Measurements from ENCODE around the gene RUNX2.

The RUNX2 gene

GRCh38 chr6:45495429-45496084, 167.4 kb downstream of the RUNX2 start:
- H3K9me3 ChIP-seq (ENCODE audit: insufficient read depth, low read depth, low read length): no peaks in the 10 kb centered on the region
- H3K4me3 ChIP-seq (ENCODE audit: low read depth, low read length): no peak overlapping the region
- DNase-seq: no peak
- no peaks in the 10 kb centered on the region for H3K4me1 ChIP-seq (ENCODE audit: control insufficient read depth in 1 of 2, insufficient read depth in 2 of 2, low read length in 2 of 2)
- no peak overlapping the region for H2BK12ac ChIP-seq (ENCODE audit: low read length)
- H3K79me1 ChIP-seq (ENCODE audit: low read length): no peaks in the 10 kb centered on the region
- no peaks in the 10 kb centered on the region for H3K27me3 ChIP-seq (ENCODE audit: insufficient read depth, low read length)
- no peak overlapping the region for H4K91ac ChIP-seq (ENCODE audit: low read depth, low read length)
- H3K4ac ChIP-seq (ENCODE audit: low read depth, low read length): no peak overlapping the region
- H2AK5ac ChIP-seq (ENCODE audit: low read length): no peak overlapping the region
- H3K9ac ChIP-seq (ENCODE audit: low read length): no peak overlapping the region
- no peak overlapping the region for H2AFZ ChIP-seq (ENCODE audit: insufficient read depth, low read length, poor library complexity)
- no peak overlapping the region for H3K23ac ChIP-seq (ENCODE audit: low read length)
- no peak overlapping the region for H4K12ac ChIP-seq (ENCODE audit: low read depth, low read length)
- H3K27ac ChIP-seq (ENCODE audit: low read depth, low read length): no peak overlapping the region
- WGBS (ENCODE audit: extremely low coverage, insufficient coverage, insufficient read length): no CpG with 5 or more reads among the region's 3 CpGs
- H3K14ac ChIP-seq (ENCODE audit: low read length): no peak overlapping the region
- no peak overlapping the region for H4K8ac ChIP-seq (ENCODE audit: low read depth, low read length)
- H2BK120ac ChIP-seq (ENCODE audit: insufficient read depth, low read length, poor library complexity): no peak overlapping the region
- no peak overlapping the region for H3K18ac ChIP-seq (ENCODE audit: low read length)
- no peak overlapping the region for H2BK5ac ChIP-seq (ENCODE audit: low read depth, low read length, poor library complexity)
- peaks cover 0 to 1% of the 10 kb centered on the region in 2 experiments for H3K36me3 ChIP-seq (ENCODE audit: control insufficient read depth in 1 of 2, insufficient read depth in 2 of 2, low read length in 2 of 2)
- H3K79me2 ChIP-seq (ENCODE audit: control insufficient read depth, insufficient read depth, low read length, poor library complexity): no peaks in the 10 kb centered on the region
- H3K4me2 ChIP-seq (ENCODE audit: low read length): no peak overlapping the region

- Histone ChIP-seq H3K9me3 (ENCODE audit: insufficient read depth, low read depth, low read length) (no peaks in the 10 kb centered on the region), H2AK5ac (ENCODE audit: low read length) (no peak overlapping the region), H3K27ac (ENCODE audit: low read depth, low read length) (no peak overlapping the region), H3K4ac (ENCODE audit: low read depth, low read length) (no peak overlapping the region), H3K27me3 (ENCODE audit: insufficient read depth, low read length) (no peaks in the 10 kb centered on the region), H4K8ac (ENCODE audit: low read depth, low read length) (no peak overlapping the region), H3K18ac (ENCODE audit: low read length) (no peak overlapping the region), H2BK12ac (ENCODE audit: low read length) (no peak overlapping the region), H3K9ac (ENCODE audit: low read length) (no peak overlapping the region), H2AFZ (ENCODE audit: insufficient read depth, low read length, poor library complexity) (no peak overlapping the region), H3K36me3 (ENCODE audit: control insufficient read depth in 1 of 2, insufficient read depth in 2 of 2, low read length in 2 of 2) (peaks cover 0 to 1% of the 10 kb centered on the region in 2 experiments), H3K4me1 (ENCODE audit: control insufficient read depth in 1 of 2, insufficient read depth in 2 of 2, low read length in 2 of 2) (no peaks in the 10 kb centered on the region), H3K23ac (ENCODE audit: low read length) (no peak overlapping the region), H4K91ac (ENCODE audit: low read depth, low read length) (no peak overlapping the region), H2BK120ac (ENCODE audit: insufficient read depth, low read length, poor library complexity) (no peak overlapping the region), H3K4me2 (ENCODE audit: low read length) (no peak overlapping the region), H3K14ac (ENCODE audit: low read length) (no peak overlapping the region), H3K79me2 (ENCODE audit: control insufficient read depth, insufficient read depth, low read length, poor library complexity) (no peaks in the 10 kb centered on the region), H4K12ac (ENCODE audit: low read depth, low read length) (no peak overlapping the region), H2BK5ac (ENCODE audit: low read depth, low read length, poor library complexity) (no peak overlapping the region), H3K4me3 (ENCODE audit: low read depth, low read length) (no peak overlapping the region), H3K79me1 (ENCODE audit: low read length) (no peaks in the 10 kb centered on the region)
- WGBS (ENCODE audit: extremely low coverage, insufficient coverage, insufficient read length): no CpG with 5 or more reads among the region's 6 CpGs
- no peak for DNase-seq
Observed at GRCh38 chr6:45496085-45496433, 167.9 kb downstream of the RUNX2 start.

DNA sequence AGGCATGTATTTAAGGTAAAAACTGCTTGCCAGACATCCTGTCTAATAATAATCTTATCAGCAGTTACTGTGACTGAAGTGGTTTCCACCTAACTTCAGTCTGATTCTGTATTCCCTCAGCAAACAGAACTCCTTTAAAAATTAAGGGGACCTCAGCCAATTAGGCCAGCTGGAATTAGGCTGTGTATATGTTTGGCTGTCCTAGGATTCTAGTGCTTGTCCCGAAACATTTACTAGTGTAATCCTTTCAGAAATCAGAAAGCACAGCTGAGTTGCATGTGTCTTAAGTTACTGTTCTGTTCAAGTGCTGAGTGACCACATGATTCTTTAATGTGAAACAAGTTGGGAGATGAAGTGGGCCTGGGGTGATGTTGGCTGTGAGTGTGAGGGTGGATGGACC, 170.5 kb downstream of the RUNX2 start:
- no peak overlapping the region for H3K9ac ChIP-seq (ENCODE audit: low read length)
- H2BK120ac ChIP-seq (ENCODE audit: insufficient read depth, low read length, poor library complexity): no peak overlapping the region
- H4K12ac ChIP-seq (ENCODE audit: low read depth, low read length): no peak overlapping the region
- no peak overlapping the region for H4K91ac ChIP-seq (ENCODE audit: low read depth, low read length)
- no peaks in the 10 kb centered on the region for H3K79me1 ChIP-seq (ENCODE audit: low read length)
- H4K8ac ChIP-seq (ENCODE audit: low read depth, low read length): no peak overlapping the region
- no peak overlapping the region for H3K4ac ChIP-seq (ENCODE audit: low read depth, low read length)
- H3K9me3 ChIP-seq (ENCODE audit: insufficient read depth, low read depth, low read length): no peaks in the 10 kb centered on the region
- H3K18ac ChIP-seq (ENCODE audit: low read length): no peak overlapping the region
- no peak overlapping the region for H3K4me2 ChIP-seq (ENCODE audit: low read length)
- H2AFZ ChIP-seq (ENCODE audit: insufficient read depth, low read length, poor library complexity): no peak overlapping the region
- no peaks in the 10 kb centered on the region for H3K79me2 ChIP-seq (ENCODE audit: control insufficient read depth, insufficient read depth, low read length, poor library complexity)
- H3K23ac ChIP-seq (ENCODE audit: low read length): no peak overlapping the region
- peaks cover 0 to 4% of the 10 kb centered on the region in 2 experiments for H3K4me1 ChIP-seq (ENCODE audit: control insufficient read depth in 1 of 2, insufficient read depth in 2 of 2, low read length in 2 of 2)
- no peak overlapping the region for H3K14ac ChIP-seq (ENCODE audit: low read length)
- no peak overlapping the region for H2AK5ac ChIP-seq (ENCODE audit: low read length)
- H3K27ac ChIP-seq (ENCODE audit: low read depth, low read length): no peak overlapping the region
- DNase-seq: no peak
- no peak overlapping the region for H2BK12ac ChIP-seq (ENCODE audit: low read length)
- H3K4me3 ChIP-seq (ENCODE audit: low read depth, low read length): no peak overlapping the region
- WGBS (ENCODE audit: extremely low coverage, insufficient coverage, insufficient read length): no CpG with 5 or more reads among the region's 1 CpG
- H3K27me3 ChIP-seq (ENCODE audit: insufficient read depth, low read length): no peaks in the 10 kb centered on the region
- H3K36me3 ChIP-seq (ENCODE audit: control insufficient read depth in 1 of 2, insufficient read depth in 2 of 2, low read length in 2 of 2): peaks cover 0 to 1% of the 10 kb centered on the region in 2 experiments
- H2BK5ac ChIP-seq (ENCODE audit: low read depth, low read length, poor library complexity): no peak overlapping the region

DNA sequence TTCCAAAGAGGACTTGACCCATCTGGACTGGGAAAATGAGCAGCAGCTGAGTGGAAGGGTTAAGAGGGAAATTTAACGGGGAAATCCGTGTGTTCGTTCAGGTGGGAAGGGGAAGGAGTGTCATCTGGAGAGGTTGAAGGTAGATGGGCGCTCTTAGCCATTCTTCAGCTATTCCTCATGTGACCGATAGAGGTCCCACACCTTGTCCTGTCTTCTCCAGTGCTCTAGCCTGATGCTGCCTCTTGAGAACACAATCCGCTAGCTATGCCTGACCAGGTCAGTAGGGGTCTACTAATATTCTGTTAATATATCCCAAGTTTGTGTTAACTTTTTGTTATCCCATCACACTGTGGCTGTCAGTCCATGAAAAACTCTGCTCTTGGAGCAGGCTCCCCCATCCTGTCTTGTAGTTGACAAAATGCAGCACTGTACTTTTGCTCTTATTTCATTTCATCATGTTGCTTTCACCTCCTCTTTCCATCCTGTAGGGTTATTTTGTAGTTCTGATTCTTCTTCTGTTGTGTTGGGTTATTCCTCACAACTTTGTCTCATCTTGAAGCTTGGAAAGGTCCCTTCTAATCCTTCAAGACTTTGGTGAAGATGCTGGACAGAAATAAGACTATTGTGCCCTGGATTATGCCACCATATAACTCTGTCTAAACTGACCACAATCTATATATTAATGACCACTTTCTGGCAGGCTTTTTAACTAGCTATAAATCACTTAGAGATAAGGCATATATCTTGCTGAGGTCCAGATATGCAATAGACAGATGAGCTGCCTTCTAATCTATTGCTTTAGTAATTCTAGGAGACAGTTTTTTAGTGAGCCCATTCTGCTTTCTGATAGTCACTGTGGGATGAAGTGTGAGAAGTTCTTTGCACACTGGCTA, 173.0 kb downstream of the RUNX2 start:
- H3K9me3 ChIP-seq (ENCODE audit: insufficient read depth, low read depth, low read length): no peaks in the 10 kb centered on the region
- H3K23ac ChIP-seq (ENCODE audit: low read length): no peak overlapping the region
- no peak overlapping the region for H3K14ac ChIP-seq (ENCODE audit: low read length)
- H3K4me2 ChIP-seq (ENCODE audit: low read length): no peak overlapping the region
- no peaks in the 10 kb centered on the region for H3K36me3 ChIP-seq (ENCODE audit: control insufficient read depth in 1 of 2, insufficient read depth in 2 of 2, low read length in 2 of 2)
- H3K18ac ChIP-seq (ENCODE audit: low read length): no peak overlapping the region
- H4K12ac ChIP-seq (ENCODE audit: low read depth, low read length): no peak overlapping the region
- peaks cover 7 to 14% of the 10 kb centered on the region in 2 experiments for H3K4me1 ChIP-seq (ENCODE audit: control insufficient read depth in 1 of 2, insufficient read depth in 2 of 2, low read length in 2 of 2)
- no peak overlapping the region for H2BK12ac ChIP-seq (ENCODE audit: low read length)
- H3K4ac ChIP-seq (ENCODE audit: low read depth, low read length): no peak overlapping the region
- H2AFZ ChIP-seq (ENCODE audit: insufficient read depth, low read length, poor library complexity): no peak overlapping the region
- DNase-seq: peak; percentile 39 to 59
- H3K27me3 ChIP-seq (ENCODE audit: insufficient read depth, low read length): no peaks in the 10 kb centered on the region
- H2AK5ac ChIP-seq (ENCODE audit: low read length): no peak overlapping the region
- H2BK120ac ChIP-seq (ENCODE audit: insufficient read depth, low read length, poor library complexity): no peak overlapping the region
- no peak overlapping the region for H3K9ac ChIP-seq (ENCODE audit: low read length)
- no peaks in the 10 kb centered on the region for H3K79me2 ChIP-seq (ENCODE audit: control insufficient read depth, insufficient read depth, low read length, poor library complexity)
- no peak overlapping the region for H2BK5ac ChIP-seq (ENCODE audit: low read depth, low read length, poor library complexity)
- H4K91ac ChIP-seq (ENCODE audit: low read depth, low read length): no peak overlapping the region
- no peak overlapping the region for H3K27ac ChIP-seq (ENCODE audit: low read depth, low read length)
- no peak overlapping the region for H3K4me3 ChIP-seq (ENCODE audit: low read depth, low read length)
- H4K8ac ChIP-seq (ENCODE audit: low read depth, low read length): no peak overlapping the region
- WGBS (ENCODE audit: extremely low coverage, insufficient coverage, insufficient read length): no CpG with 5 or more reads among the region's 6 CpGs
- H3K79me1 ChIP-seq (ENCODE audit: low read length): peaks cover 1% of the 10 kb centered on the region

All from trophoblast cell (in vitro differentiated cells and primary cell).